ENCODE measurements around the gene GRID2. TPM values are rescaled to one million over a fixed set of nuclear protein-coding genes. Genes with fewer than 3 reads are reported as not detected.

The GRID2 gene
- total and polyA plus RNA-seq, 2 donors from 2014 or later = 0.19 TPM; not detected in 1

DNA sequence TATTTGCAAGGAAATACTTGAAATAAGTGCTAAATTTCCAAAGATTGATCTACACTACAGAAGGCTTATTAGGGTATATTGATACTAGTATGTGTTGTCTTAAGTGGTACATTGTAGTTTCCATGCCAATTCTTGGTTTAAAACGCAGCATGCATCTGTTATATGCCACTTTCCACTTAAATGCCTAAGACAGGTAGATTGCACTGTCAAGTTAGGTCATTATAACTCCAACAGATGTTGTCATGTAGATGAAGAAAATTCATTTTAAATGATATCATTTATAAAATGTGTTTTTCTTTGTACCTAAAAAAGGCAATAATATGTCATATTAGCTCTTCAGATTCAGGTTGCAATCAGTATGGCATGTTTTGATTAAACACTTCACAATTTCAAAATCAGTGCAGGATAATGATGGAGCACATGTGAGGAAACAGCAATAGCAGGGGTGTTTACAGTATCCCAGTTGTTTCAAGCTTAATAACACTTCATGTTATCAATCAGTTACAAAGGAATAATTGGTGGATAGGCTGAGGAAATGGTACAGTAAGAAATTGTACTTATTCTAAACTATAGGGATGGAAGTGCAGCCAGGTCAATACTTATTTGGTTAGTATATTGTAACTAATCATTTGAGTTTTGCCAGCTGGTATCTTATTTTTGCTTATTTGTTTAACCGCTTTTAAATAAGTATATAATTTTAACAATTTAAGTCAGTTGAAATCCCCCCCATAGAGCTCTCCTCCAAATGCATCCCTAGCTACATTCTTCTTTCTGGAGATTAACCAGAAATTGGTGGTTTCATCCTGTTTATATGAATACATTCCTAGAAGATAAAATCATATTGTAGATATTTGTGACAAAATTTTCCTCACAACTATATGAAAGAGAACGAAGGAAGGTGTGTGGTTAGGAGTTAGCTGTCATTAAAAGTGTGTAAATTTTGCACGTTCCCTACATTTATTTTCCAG, 1070.4 kb downstream of the GRID2 start:
- no peak overlapping the region for H3K27ac ChIP-seq (ENCODE audit: low read depth in 2 of 2, low read length in 2 of 2)
- H3K36me3 ChIP-seq (ENCODE audit: control insufficient read depth in 2 of 3, insufficient read depth in 3 of 3, low read length in 3 of 3) = no peaks in the 10 kb centered on the region
- no peak for DNase-seq
- intact Hi-C loops (cut with DNase I) = no loop called here
- no peaks in the 10 kb centered on the region for H3K27me3 ChIP-seq (ENCODE audit: control insufficient read depth, insufficient read depth, low read length)
- no peak overlapping the region for H3K4me3 ChIP-seq (ENCODE audit: low read length in 3 of 3)
- H3K4me1 ChIP-seq (ENCODE audit: control insufficient read depth in 2 of 3, insufficient read depth in 2 of 3, low read depth in 1 of 3, low read length in 3 of 3) = no peaks in the 10 kb centered on the region
- H3K9ac ChIP-seq (ENCODE audit: low read length in 3 of 3) = no peak overlapping the region
- TF ChIP-seq CTCF (IDR thresholded peaks at IDR 0.05; ENCODE audit: borderline replicate concordance, extremely low read depth, insufficient read depth) = no peak
- no peak for FAIRE-seq
- no peaks in the 10 kb centered on the region for H3K9me3 ChIP-seq (ENCODE audit: control insufficient read depth in 2 of 3, insufficient read depth in 1 of 3, low read length in 3 of 3)

GRCh38 chr4:93384241-93384640, 1080.5 kb downstream of the GRID2 start:
- no peaks in the 10 kb centered on the region for H3K9me3 ChIP-seq (ENCODE audit: control insufficient read depth in 2 of 3, insufficient read depth in 1 of 3, low read length in 3 of 3)
- H3K9ac ChIP-seq (ENCODE audit: low read length in 3 of 3) = no peak overlapping the region
- intact Hi-C loops (cut with DNase I) = no loop called here
- DNase-seq (no peak), FAIRE-seq (no peak)
- no peak for TF ChIP-seq CTCF (IDR thresholded peaks at IDR 0.05; ENCODE audit: borderline replicate concordance, extremely low read depth, insufficient read depth)
- H3K27ac ChIP-seq (ENCODE audit: low read depth in 2 of 2, low read length in 2 of 2) = no peak overlapping the region
- no peaks in the 10 kb centered on the region for H3K4me1 ChIP-seq (ENCODE audit: control insufficient read depth in 2 of 3, insufficient read depth in 2 of 3, low read depth in 1 of 3, low read length in 3 of 3)
- H3K36me3 ChIP-seq (ENCODE audit: control insufficient read depth in 2 of 3, insufficient read depth in 3 of 3, low read length in 3 of 3) = no peaks in the 10 kb centered on the region
- no peaks in the 10 kb centered on the region for H3K27me3 ChIP-seq (ENCODE audit: control insufficient read depth, insufficient read depth, low read length)
- H3K4me3 ChIP-seq (ENCODE audit: low read length in 3 of 3) = no peak overlapping the region

GRCh38 chr4:93384887-93385286, 1081.1 kb downstream of the GRID2 start:
- TF ChIP-seq CTCF (IDR thresholded peaks at IDR 0.05; ENCODE audit: borderline replicate concordance, extremely low read depth, insufficient read depth) = no peak
- Histone ChIP-seq H3K4me3 (ENCODE audit: low read length in 3 of 3) (no peak overlapping the region), H3K4me1 (ENCODE audit: control insufficient read depth in 2 of 3, insufficient read depth in 2 of 3, low read depth in 1 of 3, low read length in 3 of 3) (no peaks in the 10 kb centered on the region), H3K27ac (ENCODE audit: low read depth in 2 of 2, low read length in 2 of 2) (no peak overlapping the region), H3K36me3 (ENCODE audit: control insufficient read depth in 2 of 3, insufficient read depth in 3 of 3, low read length in 3 of 3) (no peaks in the 10 kb centered on the region), H3K9ac (ENCODE audit: low read length in 3 of 3) (no peak overlapping the region), H3K9me3 (ENCODE audit: control insufficient read depth in 2 of 3, insufficient read depth in 1 of 3, low read length in 3 of 3) (no peaks in the 10 kb centered on the region), H3K27me3 (ENCODE audit: control insufficient read depth, insufficient read depth, low read length) (no peaks in the 10 kb centered on the region)
- DNase-seq = peak in 1 of 5 donors; percentile 5
- no peak for FAIRE-seq
- intact Hi-C loops (cut with DNase I) = no loop called here

Measured in kidney (tissue), 14 donors.